Measurements from ENCODE around the gene CCDC186.
A peak's percentile ranks its signal among the peaks of the same experiment; 100 is the strongest.

The CCDC186 gene

DNA sequence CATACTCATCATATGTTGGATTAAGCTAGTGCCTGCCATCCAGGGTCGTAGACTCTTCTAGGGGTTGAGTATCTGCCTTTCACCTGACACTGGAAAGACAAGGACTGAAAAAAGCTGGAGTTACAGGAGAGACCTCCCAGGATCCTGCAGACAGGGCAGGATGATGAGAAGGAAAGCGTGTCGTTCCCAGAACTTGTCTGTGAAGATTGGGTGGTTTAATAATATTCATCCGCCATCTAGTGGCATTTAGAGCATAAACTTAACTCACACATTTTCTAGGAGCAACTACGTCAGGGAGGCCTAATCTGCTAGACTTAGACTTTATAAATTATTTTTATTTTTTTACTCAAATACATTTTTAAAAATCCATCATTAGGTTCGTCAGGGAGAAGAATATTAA lies 70.7 kb downstream of the CCDC186 start:
- FAIRE-seq: peak; percentile 97

DNA sequence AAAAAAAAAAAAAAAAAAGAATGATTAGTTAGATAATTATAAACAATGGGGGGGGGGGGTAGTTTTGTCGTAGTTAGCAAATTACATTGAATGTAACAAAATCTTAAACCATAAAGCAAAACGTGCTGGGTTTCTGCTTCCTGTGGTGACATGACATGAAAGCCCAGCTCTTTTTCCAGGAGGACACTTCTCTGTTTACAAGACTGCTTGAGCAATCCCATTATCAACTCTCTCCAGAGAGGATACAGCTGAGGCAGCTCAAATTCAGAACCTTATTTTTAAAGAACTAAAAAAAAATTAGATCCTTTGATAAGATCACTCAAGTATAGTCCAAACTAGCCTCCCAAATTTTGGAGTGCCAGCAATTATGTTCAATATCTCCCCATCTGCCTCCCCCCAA lies 71.7 kb downstream of the CCDC186 start:
- no peak for FAIRE-seq

DNA sequence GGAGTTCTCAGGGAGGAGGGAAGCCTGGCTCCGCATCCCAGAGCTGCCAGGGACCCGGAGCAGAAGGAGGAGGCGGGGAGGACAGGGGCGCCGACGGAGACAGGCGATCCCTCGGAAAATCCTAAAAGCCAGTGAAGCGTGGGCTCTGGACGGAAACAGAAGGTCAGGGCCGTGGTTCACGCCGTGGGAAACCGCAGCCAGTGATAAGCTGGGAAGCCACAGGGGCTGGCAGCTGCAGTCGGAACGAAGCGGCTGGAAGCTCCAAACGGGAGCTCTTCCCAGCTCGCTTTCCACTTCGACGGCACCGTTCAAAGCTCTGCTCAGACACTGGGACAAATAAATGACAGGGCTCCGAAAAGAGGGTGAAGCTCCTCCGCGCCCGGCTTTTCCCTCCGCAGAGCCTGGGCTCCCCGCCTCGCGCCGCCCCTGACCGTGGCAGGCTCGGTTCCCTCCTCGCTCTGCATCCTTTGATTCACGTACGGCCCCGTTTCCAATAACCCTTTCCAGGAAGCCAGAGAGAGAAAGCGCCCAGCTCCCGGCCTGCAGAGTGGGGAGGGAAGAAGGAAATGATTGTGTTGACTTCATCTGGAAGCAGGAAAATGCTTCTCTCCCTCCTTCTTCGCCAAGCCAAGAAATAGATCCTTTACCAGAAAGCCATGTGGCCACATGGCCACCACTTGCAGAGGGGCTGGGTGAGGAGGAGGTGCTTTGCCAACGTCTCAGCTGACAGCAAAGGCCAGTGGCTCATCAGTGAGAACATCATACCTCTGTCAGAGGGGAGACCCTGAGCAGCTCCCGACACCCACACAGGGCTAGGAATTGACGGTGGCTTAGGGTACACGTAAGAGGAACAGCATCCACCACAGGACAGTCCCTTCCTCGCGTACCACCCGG lies 72.9 kb downstream of the CCDC186 start:
- FAIRE-seq: no peak

DNA sequence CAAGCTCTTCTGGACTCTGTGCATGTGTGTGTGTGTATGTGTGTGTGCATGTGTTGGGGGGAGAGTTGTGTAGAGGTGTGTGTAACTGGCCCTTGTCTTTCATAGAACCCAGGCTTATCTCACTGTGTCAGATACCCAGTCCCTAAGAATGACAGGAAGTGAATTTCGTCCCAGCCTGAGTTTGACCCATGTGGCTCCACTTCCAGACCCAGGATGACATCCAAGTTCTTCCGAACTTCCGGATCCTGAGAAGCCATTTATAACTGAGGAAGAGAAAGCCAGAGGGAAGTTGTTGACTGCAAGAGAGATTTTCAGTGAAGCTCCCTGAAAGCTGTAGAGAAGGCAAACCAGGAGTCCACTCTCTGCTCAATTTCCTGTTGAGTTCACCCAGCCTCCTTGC lies 77.1 kb downstream of the CCDC186 start:
- FAIRE-seq: no peak

DNA sequence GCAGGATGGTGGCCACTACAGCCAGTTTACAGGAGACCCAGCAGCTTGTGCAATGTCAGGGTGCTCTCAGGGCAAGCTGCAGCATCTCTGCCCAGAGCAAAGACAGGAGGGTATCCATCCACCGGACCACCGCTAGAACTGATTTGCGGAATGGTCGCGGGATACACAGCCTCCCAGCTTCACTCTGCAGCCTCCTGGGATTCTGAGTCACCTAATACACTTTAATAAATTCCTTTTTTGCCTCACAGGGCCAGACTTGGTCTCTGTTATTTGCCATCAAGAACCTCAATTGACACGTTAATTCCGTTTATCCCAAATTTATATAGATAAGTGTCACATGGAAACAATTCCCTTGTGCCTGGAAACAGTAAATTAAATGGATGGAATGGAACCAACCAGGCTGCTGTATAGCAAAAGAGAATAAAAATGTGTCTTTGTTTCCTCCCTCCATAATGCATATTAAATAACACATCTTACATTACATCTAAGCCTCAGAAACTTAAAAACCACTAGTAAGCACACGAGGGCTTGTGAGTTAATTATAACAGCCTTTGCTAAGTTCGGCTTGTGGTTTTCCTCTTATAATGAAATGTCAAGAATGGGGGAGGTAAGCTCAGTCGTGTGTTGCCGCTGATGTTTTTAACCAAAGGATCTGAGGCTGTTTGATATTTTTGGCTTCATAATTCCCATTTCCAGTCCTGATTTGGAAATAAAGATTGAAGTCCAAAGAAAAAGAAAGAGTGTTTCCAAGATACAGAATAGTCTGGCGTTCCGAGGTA lies 78.3 kb downstream of the CCDC186 start:
- no peak for FAIRE-seq

DNA sequence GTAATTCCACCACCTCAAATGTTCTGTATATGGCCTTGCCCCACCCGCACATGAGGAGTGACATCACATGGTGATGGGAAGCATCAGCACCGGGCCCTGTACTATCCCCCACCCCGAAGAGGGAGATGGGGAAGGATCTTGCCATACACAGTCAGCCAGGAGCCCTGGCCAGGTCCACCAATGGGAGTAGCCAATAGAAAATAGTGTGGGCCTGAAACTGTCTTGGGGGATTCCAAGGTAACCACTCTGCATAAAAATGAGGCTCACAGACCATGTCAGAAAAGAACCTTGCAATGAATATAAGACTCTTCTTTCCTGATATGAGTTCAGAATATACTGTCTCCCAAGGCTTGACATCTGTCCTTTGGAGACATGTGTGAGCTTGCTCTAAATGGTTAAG lies 79.2 kb downstream of the CCDC186 start:
- no peak for FAIRE-seq

DNA sequence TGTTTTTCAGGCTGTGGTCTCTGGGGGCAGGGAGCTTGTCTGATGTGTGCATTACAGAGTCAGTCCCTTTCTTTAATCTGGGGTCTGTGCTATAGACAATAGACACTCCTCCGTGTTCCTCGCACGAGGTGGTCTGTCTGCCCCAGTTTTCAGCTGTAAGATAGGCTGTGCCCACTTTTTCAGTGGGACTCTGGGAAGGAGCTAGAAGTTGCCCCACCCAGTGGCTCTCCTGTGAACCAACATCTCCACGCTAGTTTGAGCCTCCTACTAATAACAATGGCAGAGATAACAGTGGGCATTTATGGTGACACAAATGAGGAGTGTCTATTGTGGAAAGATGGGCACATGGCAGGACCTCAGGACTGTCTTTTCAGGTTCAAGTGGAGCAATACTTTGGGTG lies 86.3 kb downstream of the CCDC186 start:
- no peak for FAIRE-seq

DNA sequence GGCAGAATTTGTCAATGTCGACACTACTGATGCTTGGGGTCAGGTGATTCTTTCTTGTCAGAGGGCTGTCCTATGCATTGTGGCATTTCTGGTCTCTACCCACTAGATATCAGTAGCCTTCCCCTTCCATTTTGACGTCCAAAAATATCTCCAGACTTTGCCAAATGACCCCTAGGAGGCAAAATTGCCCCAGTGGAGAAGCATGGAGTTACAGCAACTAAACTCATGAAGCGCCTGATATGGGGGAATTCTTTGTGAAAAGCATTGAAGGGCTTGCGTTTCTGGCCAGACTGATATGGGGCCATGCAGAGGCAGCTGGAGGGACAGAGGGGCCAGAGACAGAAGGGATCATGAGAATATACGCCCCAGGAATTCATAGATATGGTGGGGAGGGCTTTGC lies 86.7 kb downstream of the CCDC186 start:
- FAIRE-seq: no peak

DNA sequence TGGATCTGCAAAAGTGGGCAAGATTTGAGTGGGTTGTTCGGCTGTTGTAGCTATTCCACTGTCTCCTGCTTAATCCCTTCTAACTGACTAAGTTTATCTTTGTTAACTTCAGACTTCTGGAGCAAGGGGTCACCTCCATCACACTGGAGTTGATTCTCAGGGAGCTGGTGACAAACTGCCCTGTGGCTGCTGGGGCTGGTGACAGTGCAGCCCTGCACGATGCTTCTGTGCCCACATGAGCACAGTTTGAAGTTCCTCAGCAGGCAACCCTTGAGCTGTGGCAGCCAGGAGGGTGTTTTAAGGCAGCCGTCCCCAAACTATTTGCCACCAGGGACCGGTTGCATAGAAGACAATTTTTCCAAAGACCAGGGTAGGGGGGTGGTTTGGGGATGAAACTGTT lies 89.8 kb downstream of the CCDC186 start:
- no peak for FAIRE-seq

DNA sequence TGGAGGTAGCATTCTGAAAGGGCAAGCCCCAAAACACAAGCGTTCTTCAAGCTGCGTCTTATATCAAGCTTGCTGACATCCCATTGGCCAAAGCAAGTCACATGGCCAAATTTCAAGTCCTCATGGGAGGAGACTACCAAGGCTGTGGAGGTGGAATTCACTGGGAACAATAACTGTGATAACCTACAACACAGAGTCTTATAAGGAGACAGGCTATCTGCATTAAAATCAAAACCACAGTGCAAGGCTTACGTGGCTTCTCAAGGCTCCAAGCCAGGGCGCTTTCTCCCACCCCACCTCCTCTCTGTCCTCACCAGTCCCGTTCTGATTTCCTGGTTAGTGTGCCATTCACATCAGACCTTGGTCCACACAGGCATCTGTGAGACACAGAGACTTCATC lies 91.0 kb downstream of the CCDC186 start:
- FAIRE-seq: no peak

DNA sequence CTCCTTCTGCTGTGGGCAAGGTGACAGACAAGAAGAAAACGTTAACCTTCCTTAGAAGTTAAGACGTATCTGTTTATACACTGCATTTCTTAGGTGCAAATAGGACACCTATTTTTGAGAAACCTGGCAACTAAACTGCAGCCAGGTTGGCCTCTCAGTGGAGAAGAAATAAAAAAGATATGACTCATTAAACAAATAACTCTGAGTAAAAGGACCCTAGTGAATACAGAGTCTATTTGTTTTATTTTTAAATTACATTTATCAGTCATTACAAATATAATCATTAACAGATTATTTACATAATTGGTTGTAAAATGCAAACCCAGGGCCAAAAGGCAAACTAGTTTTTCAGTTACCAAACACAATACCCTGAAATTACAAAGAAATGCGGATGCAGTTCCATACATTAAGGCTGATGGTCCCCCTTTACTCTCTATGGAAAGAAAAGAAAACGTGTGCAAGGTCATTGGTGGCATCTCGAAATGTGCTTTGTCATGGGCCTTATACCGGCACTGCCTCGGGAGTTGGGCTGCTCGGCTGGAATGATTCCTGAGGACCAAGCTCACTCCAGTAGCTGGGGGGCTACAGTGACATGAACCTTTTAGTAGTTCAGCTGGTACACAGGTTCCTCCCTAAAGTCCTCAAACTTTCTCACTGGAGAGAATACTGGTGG lies 92.0 kb downstream of the CCDC186 start:
- no peak for FAIRE-seq

DNA sequence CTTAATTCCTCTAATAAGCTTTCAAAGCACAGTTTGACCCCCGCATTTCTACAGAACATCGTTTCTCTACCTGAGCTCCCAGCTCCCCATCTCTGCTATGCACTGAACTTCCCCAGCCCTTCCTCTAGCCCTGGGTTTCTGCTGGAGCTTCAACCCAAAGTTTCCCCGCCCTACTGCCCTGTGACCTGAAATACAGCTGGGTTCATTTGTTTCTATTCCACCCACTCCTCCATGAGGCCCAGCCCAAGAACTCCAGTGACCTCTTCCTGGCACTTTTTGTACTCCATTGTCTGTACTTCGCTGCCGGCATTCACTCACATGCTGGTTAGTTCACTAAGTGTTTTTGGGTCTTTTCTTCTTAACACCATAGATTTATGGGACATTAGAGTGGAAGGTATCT lies 94.6 kb downstream of the CCDC186 start:
- no peak for FAIRE-seq

DNA sequence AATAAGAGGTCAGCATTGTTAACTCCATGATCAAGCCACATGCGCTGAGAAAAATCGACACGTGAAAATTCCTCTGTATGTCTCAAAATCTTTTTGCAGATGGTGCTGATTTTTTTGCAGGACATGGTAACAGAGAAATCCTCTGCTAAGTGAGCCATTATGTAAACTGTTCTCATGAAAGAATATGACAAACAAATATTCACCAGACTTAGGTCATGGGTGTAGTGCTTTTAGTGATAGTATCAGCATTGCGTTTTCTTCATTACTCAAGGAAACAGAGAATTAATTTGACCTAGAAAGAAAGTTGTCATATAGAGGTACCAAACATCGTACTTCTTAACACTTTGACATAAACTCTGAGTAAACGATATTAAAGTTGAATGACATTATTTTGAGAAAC lies 95.7 kb downstream of the CCDC186 start:
- no peak for FAIRE-seq

DNA sequence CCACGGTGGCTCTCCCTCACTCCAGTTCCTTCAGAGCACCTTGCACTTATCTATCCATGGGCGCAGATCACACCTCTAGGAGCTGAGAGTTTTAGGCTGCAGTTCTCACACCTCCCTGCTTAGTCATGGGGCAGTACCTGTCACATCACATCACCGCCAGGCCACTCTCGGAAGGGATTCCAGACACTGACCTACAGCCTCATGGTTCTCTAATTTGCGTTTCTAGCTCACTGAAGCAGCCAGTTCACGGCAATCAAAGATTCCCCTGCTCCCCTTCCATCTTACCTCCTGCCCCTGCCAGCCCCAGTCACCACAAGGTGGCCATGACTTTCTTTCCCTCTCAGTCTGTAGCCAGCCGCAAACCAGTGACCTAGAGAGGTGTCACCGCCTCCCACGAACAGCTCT lies 96.2 kb downstream of the CCDC186 start:
- FAIRE-seq: no peak

DNA sequence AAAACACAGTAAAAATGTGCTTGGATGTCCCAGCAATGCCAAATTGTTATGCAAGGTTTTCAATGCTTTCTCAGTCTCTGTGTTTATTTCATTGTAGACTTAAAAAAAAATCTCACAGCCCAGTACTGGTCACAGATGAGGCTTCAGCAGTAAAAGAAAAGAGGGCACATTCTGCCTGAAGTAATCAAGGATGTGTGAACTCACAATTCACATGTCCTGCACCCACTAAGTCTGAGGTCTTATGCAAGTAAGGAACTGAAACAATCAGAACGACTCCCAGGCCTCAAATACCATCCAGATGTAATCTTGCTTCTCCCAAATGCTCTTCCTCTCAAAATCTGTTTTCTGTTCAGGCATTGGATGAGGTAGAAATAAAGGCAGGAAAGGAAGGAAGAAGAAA lies 96.7 kb downstream of the CCDC186 start:
- FAIRE-seq: no peak

DNA sequence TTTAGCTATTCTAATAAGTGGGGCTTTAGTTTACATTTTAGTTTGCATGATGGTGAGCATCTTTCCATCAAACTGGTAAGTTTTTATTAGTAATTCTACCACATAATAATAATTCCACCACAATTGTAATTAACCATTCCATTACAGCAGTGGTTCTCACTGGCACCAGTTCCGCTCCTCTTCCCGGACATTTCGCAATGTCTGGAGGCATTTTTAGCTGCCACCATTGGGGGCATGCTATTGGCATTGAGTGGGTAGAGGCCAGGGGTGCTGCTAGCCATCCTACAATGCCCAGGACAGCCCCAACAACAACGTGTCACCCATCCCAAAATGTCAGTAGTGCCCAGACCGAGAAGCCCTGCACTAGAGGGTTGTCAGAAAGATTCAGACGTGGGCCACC lies 98.9 kb downstream of the CCDC186 start:
- FAIRE-seq: no peak

DNA sequence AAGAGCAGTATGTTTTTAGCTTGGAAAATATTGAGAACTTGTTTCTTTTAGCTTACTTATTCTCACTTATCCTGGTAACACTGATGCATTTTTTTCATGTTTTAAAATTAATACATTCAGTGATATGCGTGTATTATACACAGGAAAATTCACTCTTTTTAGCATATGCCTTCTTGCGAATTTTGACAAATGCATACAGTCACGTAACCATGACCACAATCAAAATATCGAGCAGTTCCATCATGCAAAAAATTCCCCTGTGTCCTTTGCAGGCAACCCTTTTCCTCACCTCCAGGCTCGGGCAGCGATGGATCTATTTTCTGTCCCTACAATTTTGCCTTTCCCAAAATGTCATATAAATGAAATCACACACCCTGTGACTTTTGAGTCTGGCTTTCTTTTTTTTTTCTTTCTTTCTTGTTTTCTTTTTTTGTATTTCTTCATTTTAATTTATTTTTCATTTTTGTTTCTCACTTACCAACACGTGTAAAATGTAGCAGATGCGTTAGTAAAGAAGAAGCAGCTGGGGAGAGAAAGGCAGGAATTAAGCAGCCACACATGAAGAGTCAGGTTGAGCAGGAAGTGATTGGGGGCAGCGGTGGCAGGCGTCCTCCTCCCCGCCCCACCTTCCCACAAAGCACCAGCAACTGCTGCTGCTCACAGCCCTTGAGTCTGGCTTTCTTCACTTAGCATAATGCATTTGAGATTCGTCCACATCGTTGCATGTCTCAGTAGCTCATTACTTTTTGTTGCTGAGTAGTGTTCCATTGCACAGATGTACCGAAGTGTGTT lies 100.4 kb downstream of the CCDC186 start:
- FAIRE-seq: no peak

DNA sequence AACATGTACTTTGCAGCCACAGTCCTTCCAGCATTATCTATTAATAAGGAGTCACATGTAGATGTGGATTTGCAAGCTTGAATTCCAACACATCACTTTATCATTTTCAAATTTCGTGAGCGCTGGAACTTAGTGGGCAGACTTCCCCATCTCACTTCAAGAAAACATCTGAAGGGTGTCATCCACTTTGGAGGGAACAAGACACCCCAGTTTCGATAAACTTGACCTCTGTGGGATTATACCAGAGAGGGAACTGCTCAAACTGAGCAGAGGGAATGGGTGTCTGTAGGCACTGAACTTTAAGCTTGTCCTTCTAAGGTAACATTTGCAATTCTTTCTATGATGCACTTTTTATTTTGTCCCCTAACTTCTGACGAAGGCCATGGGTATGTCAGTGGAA lies 102.8 kb downstream of the CCDC186 start:
- FAIRE-seq: no peak

Data from A204.1 (cell line).